Kidney (tissue), 14 donors: ENCODE data around the gene IER3IP1. TPM values are rescaled to one million over a fixed set of nuclear protein-coding genes. Genes with fewer than 3 reads are reported as not detected.
"Not testable (repeated sequence)": the region's sequence is repeated elsewhere in the genome, so short reads cannot be mapped to it uniquely, and the experiment has no call there.

ENCODE experiments used
- DNase-seq, 5 donors: peaks; one replicate each; pipeline ENCODE4 v3.0.0-alpha.2; 2013 to 2020
- FAIRE-seq: peaks from 2 replicates; lab custom pipeline; 2012; peaks lifted over from hg19 to GRCh38; lab: Jason Lieb, UNC
- H3K27ac ChIP-seq, 2 donors: one replicate each; pipeline ENCODE4 v1.7.0; 2013; ENCODE audit warnings: low read depth in 2 of 2, low read length in 2 of 2, inconsistent platforms in 1 of 2
- H3K27me3 ChIP-seq: one replicate; pipeline ENCODE4 v1.7.1; 2013; ENCODE audit warnings: low read length, inconsistent platforms; ENCODE audit not compliant: control insufficient read depth, insufficient read depth
- H3K36me3 ChIP-seq, 3 donors: one replicate each; pipeline versions ENCODE4 v1.7.0 to v1.7.1; 2013; ENCODE audit warnings: low read length in 3 of 3, control low read depth in 1 of 3, inconsistent platforms in 1 of 3; ENCODE audit not compliant: insufficient read depth in 3 of 3, control insufficient read depth in 2 of 3
- H3K4me1 ChIP-seq, 3 donors: one replicate each; pipeline versions ENCODE4 v1.7.0 to v1.7.1; 2013; ENCODE audit warnings: low read length in 3 of 3, inconsistent platforms in 1 of 3, low read depth in 1 of 3; ENCODE audit not compliant: control insufficient read depth in 2 of 3, insufficient read depth in 2 of 3
- H3K4me3 ChIP-seq, 3 donors: one replicate each; pipeline versions ENCODE4 v1.7.0 to v1.8.1; 2013; ENCODE audit warnings: low read length in 3 of 3, control low read depth in 1 of 3, inconsistent platforms in 1 of 3
- H3K9ac ChIP-seq, 3 donors: one replicate each; pipeline versions ENCODE4 v1.7.0 to v1.7.1; 2013; ENCODE audit warnings: low read length in 3 of 3, control low read depth in 1 of 3, inconsistent platforms in 1 of 3
- H3K9me3 ChIP-seq, 3 donors: one replicate each; pipeline versions ENCODE4 v1.7.0 to v1.7.1; 2013; ENCODE audit warnings: low read length in 3 of 3, control low read depth in 1 of 3, inconsistent platforms in 1 of 3; ENCODE audit not compliant: control insufficient read depth in 2 of 3, insufficient read depth in 1 of 3
- CTCF ChIP-seq: IDR thresholded peaks from 3 replicates; pipeline ENCODE4 v1.5.1; 2012; ENCODE audit warnings: mild to moderate bottlenecking, moderate library complexity, borderline replicate concordance; ENCODE audit not compliant: insufficient read depth; ENCODE audit errors: extremely low read depth
- intact Hi-C: fragments of 100-400 bp; cut with DNase I; formaldehyde crosslinking; loops from one replicate; pipeline ENCODE4 v1.11.1; 2022
- polyA plus RNA-seq: library from polyadenylated mRNA; stranded (reverse); fragments of 350-450 nt; fragmentation: Illumina TruSeq; extraction: RNeasy Lipid Tissue Mini Kit (QIAGEN cat#74804); gene quantifications from one replicate; pipeline ENCODE4 v1.2.3, GENCODE V29; 2014; ENCODE audit warnings: low read depth, low replicate concordance; ENCODE audit not compliant: insufficient read depth
- total RNA-seq: library from RNA; stranded (reverse); fragmentation: NEBNext Ultra II Directional; extraction: Animal tissue kit (Norgen Biotek cat#: 25700); gene quantifications from one replicate; pipeline ENCODE4 v1.2.1, GENCODE V29; 2021
- donor health status: control.
- donor health status: control.
- donor health status: control.
- donor health status: control.
- donor health status: control.
- donor health status: DM: yes; HTN: yes; CAD: no.
- donor health status: Normal renal cell carcinoma (clear cell type).

IER3IP1 gene
- total and polyA plus RNA-seq, 2 donors from 2014 or later: 14.4 to 31.9 TPM

- Histone ChIP-seq H3K27me3 (no peaks in the 10 kb centered on the region), H3K36me3 (no peaks in the 10 kb centered on the region), H3K4me3 (no peak overlapping the region), H3K27ac (no peak overlapping the region), H3K9ac (no peak overlapping the region), H3K9me3 (no peaks in the 10 kb centered on the region), H3K4me1 (no peaks in the 10 kb centered on the region)
- no peak for TF ChIP-seq CTCF
- no peak for FAIRE-seq
- intact Hi-C loops: no loop called here
- no peak for DNase-seq
Observed at GRCh38 chr18:47160256-47160655, 15.9 kb downstream of the IER3IP1 start.

GRCh38 chr18:47158404-47158803 is 17.8 kb downstream of the IER3IP1 start:
- FAIRE-seq, H3K27ac ChIP-seq, H3K4me3 ChIP-seq, intact Hi-C loops, DNase-seq, H3K9me3 ChIP-seq, H3K27me3 ChIP-seq, H3K9ac ChIP-seq, H3K4me1 ChIP-seq, H3K36me3 ChIP-seq: not testable (repeated sequence)

GRCh38 chr18:47151439-47151838 is 24.7 kb downstream of the IER3IP1 start:
- peak overlapping the region; percentile 90 to 99 (median 98) for H3K4me3 ChIP-seq
- H3K9ac ChIP-seq: no peak overlapping the region
- FAIRE-seq: no peak
- no peak overlapping the region for H3K27ac ChIP-seq
- H3K36me3 ChIP-seq: peaks cover 0 to 2% (median 0%) of the 10 kb centered on the region in 3 donors
- DNase-seq: no peak
- H3K27me3 ChIP-seq: no peaks in the 10 kb centered on the region
- no peak for TF ChIP-seq CTCF
- no peaks in the 10 kb centered on the region for H3K9me3 ChIP-seq
- peaks cover 3 to 15% (median 9%) of the 10 kb centered on the region in 3 donors for H3K4me1 ChIP-seq
- intact Hi-C loops: no loop called here

- no peak for TF ChIP-seq CTCF
- DNase-seq (peak in 1 of 5 donors; percentile 62), FAIRE-seq (no peak)
- H3K27me3 ChIP-seq: no peaks in the 10 kb centered on the region
- H3K36me3 ChIP-seq: peaks cover 0 to 2% (median 0%) of the 10 kb centered on the region in 3 donors
- H3K4me3 ChIP-seq: peak overlapping the region; percentile 90 to 99 (median 98)
- peak overlapping the region; percentile 87 to 95 (median 92) for H3K9ac ChIP-seq
- intact Hi-C loops: no loop called here
- H3K9me3 ChIP-seq: no peaks in the 10 kb centered on the region
- H3K27ac ChIP-seq: peak overlapping the region; percentile 88 to 92
- peaks cover 3 to 15% (median 9%) of the 10 kb centered on the region in 3 donors for H3K4me1 ChIP-seq
Observed at GRCh38 chr18:47150824-47151366, 25.3 kb downstream of the IER3IP1 start.
